ENCODE results near the gene HGD. TPM values are rescaled to one million over a fixed set of nuclear protein-coding genes. Genes with fewer than 3 reads are reported as not detected.

HGD gene
- total RNA-seq, 2 experiments from 2014 or later, result 0.19 TPM; not detected in 1

GRCh38 chr3:120710369-120710768 is 28.3 kb upstream of the HGD start:
- no peaks in the 10 kb centered on the region for H3K9me3 ChIP-seq (ENCODE audit: low read length)
- peaks cover 15% of the 10 kb centered on the region for H3K4me1 ChIP-seq (ENCODE audit: insufficient read depth, low read length, poor library complexity, severe bottlenecking)
- H4K20me1 ChIP-seq (ENCODE audit: insufficient read depth, low read length), result no peaks in the 10 kb centered on the region
- H2AFZ ChIP-seq (ENCODE audit: low read length), result no peak overlapping the region
- POLR2A ChIA-PET, result interaction anchor here (0.7 to 2.3 kb wide), 3 partner anchors 11 to 137 kb away, joined by 3 to 12 read pairs (median 4); no protein-coding TSS in a partner anchor
- BruUV-seq (replicated peaks), result no TSS peak
- H3K4me3 ChIP-seq (ENCODE audit: low read depth, low read length, poor library complexity, severe bottlenecking), result no peak overlapping the region
- TF ChIP-seq EZH2phosphoT487 (IDR thresholded peaks at IDR 0.05; ENCODE audit: borderline replicate concordance, low read depth, low read length), result no peak
- no peak for TF ChIP-seq CTCF (conservative IDR thresholded peaks at IDR 0.05; ENCODE audit: low read length)
- intact Hi-C loops (cut with micrococcal nuclease; ENCODE audit: unreplicated experiment), result no loop called here
- no peak overlapping the region for H3K27ac ChIP-seq (ENCODE audit: low read depth, low read length, poor library complexity, severe bottlenecking)
- no peaks in the 10 kb centered on the region for H3K9me2 ChIP-seq (ENCODE audit: insufficient read depth, low read length)
- H3K4me2 ChIP-seq (ENCODE audit: low read length), result no peak overlapping the region
- CTCF ChIA-PET (ENCODE audit: unreplicated experiment), result no interaction called here
- DNase-seq (ENCODE audit: low spot score), result no peak
- peaks cover 3% of the 10 kb centered on the region; the same call in 1 of the 2 replicates for H3K36me3 ChIP-seq (ENCODE audit: insufficient read depth, low read length)
- H3K79me2 ChIP-seq (ENCODE audit: insufficient read depth, low read depth, low read length), result no peaks in the 10 kb centered on the region

- H3K9me2 ChIP-seq (ENCODE audit: insufficient read depth, low read length), result no peaks in the 10 kb centered on the region
- ChIA-PET POLR2A (interaction anchor here (0.5 to 2.3 kb wide), 2 partner anchors 9 to 417 kb away, joined by 3 to 12 read pairs; no protein-coding TSS in a partner anchor), CTCF (ENCODE audit: unreplicated experiment) (no interaction called here)
- BruUV-seq (replicated peaks), result no TSS peak
- H3K36me3 ChIP-seq (ENCODE audit: insufficient read depth, low read length), result peaks cover 6% of the 10 kb centered on the region; the same call in 1 of the 2 replicates
- intact Hi-C loops (cut with micrococcal nuclease; ENCODE audit: unreplicated experiment), result no loop called here
- no peak overlapping the region for H2AFZ ChIP-seq (ENCODE audit: low read length)
- H3K4me2 ChIP-seq (ENCODE audit: low read length), result peak overlapping the region; percentile 24; the same call in 1 of the 2 replicates
- no peaks in the 10 kb centered on the region for H4K20me1 ChIP-seq (ENCODE audit: insufficient read depth, low read length)
- no peaks in the 10 kb centered on the region for H3K9me3 ChIP-seq (ENCODE audit: low read length)
- no peak overlapping the region for H3K27ac ChIP-seq (ENCODE audit: low read depth, low read length, poor library complexity, severe bottlenecking)
- peaks cover 15% of the 10 kb centered on the region for H3K4me1 ChIP-seq (ENCODE audit: insufficient read depth, low read length, poor library complexity, severe bottlenecking)
- no peak for TF ChIP-seq CTCF (conservative IDR thresholded peaks at IDR 0.05; ENCODE audit: low read length)
- TF ChIP-seq EZH2phosphoT487 (IDR thresholded peaks at IDR 0.05; ENCODE audit: borderline replicate concordance, low read depth, low read length), result no peak
- no peak overlapping the region for H3K4me3 ChIP-seq (ENCODE audit: low read depth, low read length, poor library complexity, severe bottlenecking)
- peak; percentile 6 for DNase-seq (ENCODE audit: low spot score)
- no peaks in the 10 kb centered on the region for H3K79me2 ChIP-seq (ENCODE audit: insufficient read depth, low read depth, low read length)
These were observed 26.4 kb upstream of the HGD start for GRCh38 chr3:120708408-120708807.

GRCh38 chr3:120706950-120707349 is 24.9 kb upstream of the HGD start:
- no peak for DNase-seq (ENCODE audit: low spot score)
- Histone ChIP-seq H3K9me2 (ENCODE audit: insufficient read depth, low read length) (no peaks in the 10 kb centered on the region), H3K79me2 (ENCODE audit: insufficient read depth, low read depth, low read length) (no peaks in the 10 kb centered on the region), H3K4me2 (ENCODE audit: low read length) (no peak overlapping the region), H2AFZ (ENCODE audit: low read length) (no peak overlapping the region), H3K27ac (ENCODE audit: low read depth, low read length, poor library complexity, severe bottlenecking) (no peak overlapping the region), H3K4me3 (ENCODE audit: low read depth, low read length, poor library complexity, severe bottlenecking) (no peak overlapping the region), H3K4me1 (ENCODE audit: insufficient read depth, low read length, poor library complexity, severe bottlenecking) (peaks cover 15% of the 10 kb centered on the region), H3K36me3 (ENCODE audit: insufficient read depth, low read length) (peaks cover 9% of the 10 kb centered on the region), H3K9me3 (ENCODE audit: low read length) (no peaks in the 10 kb centered on the region), H4K20me1 (ENCODE audit: insufficient read depth, low read length) (no peaks in the 10 kb centered on the region)
- POLR2A ChIA-PET, result no interaction called here
- TF ChIP-seq CTCF (conservative IDR thresholded peaks at IDR 0.05; ENCODE audit: low read length), result no peak
- TF ChIP-seq EZH2phosphoT487 (IDR thresholded peaks at IDR 0.05; ENCODE audit: borderline replicate concordance, low read depth, low read length), result no peak
- CTCF ChIA-PET (ENCODE audit: unreplicated experiment), result no interaction called here
- no TSS peak for BruUV-seq (replicated peaks)
- intact Hi-C loops (cut with micrococcal nuclease; ENCODE audit: unreplicated experiment), result no loop called here
